Fibroblast of lung (primary cell): ENCODE results near the gene IL3. TPM values are rescaled to one million over a fixed set of nuclear protein-coding genes. Genes with fewer than 3 reads are reported as not detected.

Experiments used
- DNase-seq, 2 donors: peaks; one replicate each; pipeline versions ENCODE4 v3.0.0 to v3.0.0-alpha.2; 2010; ENCODE audit warnings: low read depth in 2 of 2
- H2AFZ ChIP-seq: 2 replicates; pipeline ENCODE4 v1.5.1; 2012; ENCODE audit warnings: low read length, control low read depth, inconsistent platforms
- H3K27ac ChIP-seq: 2 replicates; pipeline ENCODE4 v1.5.1; 2011; ENCODE audit warnings: low read length, control low read depth; ENCODE audit not compliant: insufficient read depth
- H3K27me3 ChIP-seq: 2 replicates; pipeline ENCODE4 v1.5.1; 2011; ENCODE audit warnings: mild to moderate bottlenecking, low read length; ENCODE audit not compliant: control insufficient read depth, insufficient read depth
- H3K36me3 ChIP-seq: 2 replicates; pipeline ENCODE4 v1.5.1; 2011; ENCODE audit warnings: low read length; ENCODE audit not compliant: control insufficient read depth, insufficient read depth
- H3K4me1 ChIP-seq: 2 replicates; pipeline ENCODE4 v1.5.1; 2011; ENCODE audit warnings: low read length; ENCODE audit not compliant: control insufficient read depth, insufficient read depth; ENCODE audit errors: extremely low read depth
- H3K4me2 ChIP-seq: 2 replicates; pipeline ENCODE4 v1.5.1; 2011; ENCODE audit warnings: low read length, control low read depth; ENCODE audit not compliant: insufficient read depth; ENCODE audit errors: extremely low read depth
- H3K4me3 ChIP-seq, 4 experiments: fragments of 200-600 bp in 1 of 4; sonication (generic) in 1 of 4; replicated peaks in 1 of 4; 2 replicates each; pipeline ENCODE4 v1.5.1; 2011 to 2016; ENCODE audit warnings: low read length in 4 of 4, low read depth in 3 of 4, mild to moderate bottlenecking in 3 of 4, control low read depth in 2 of 4, inconsistent platforms in 1 of 4, mixed read lengths in 1 of 4; ENCODE audit not compliant: insufficient read depth in 1 of 4; ENCODE audit errors: control extremely low read depth in 1 of 4
- H3K79me2 ChIP-seq: 2 replicates; pipeline ENCODE4 v1.5.1; 2012; ENCODE audit warnings: mild to moderate bottlenecking, low read length, inconsistent platforms; ENCODE audit not compliant: control insufficient read depth, insufficient read depth
- H3K9ac ChIP-seq: 2 replicates; pipeline ENCODE4 v1.5.1; 2011; ENCODE audit warnings: mild to moderate bottlenecking, low read length, control low read depth; ENCODE audit not compliant: insufficient read depth
- H3K9me3 ChIP-seq: 2 replicates; pipeline ENCODE4 v1.5.1; 2012; ENCODE audit warnings: low read depth, low read length; ENCODE audit not compliant: control insufficient read depth, insufficient read depth
- H4K20me1 ChIP-seq: 2 replicates; pipeline ENCODE4 v1.5.1; 2011; ENCODE audit warnings: low read length; ENCODE audit not compliant: control insufficient read depth, insufficient read depth; ENCODE audit errors: extremely low read depth
- EZH2 ChIP-seq: IDR thresholded peaks from 2 replicates; pipeline ENCODE4 v1.5.1; 2012; ENCODE audit warnings: low read length, control low read depth, mild to moderate bottlenecking; ENCODE audit errors: missing control alignments
- polyA plus RNA-seq, 2 donors: library from polyadenylated mRNA; depleted of rRNA in 1 of 2; stranded (reverse) in 1 of 2; unstranded in 1 of 2; fragments of >200 nt; gene quantifications; 2 replicates each; pipeline ENCODE4 v1.2.1, GENCODE V29; 2011 to 2012; ENCODE audit warnings: missing spikeins in 1 of 2
- total RNA-seq: library from RNA; depleted of rRNA; stranded (reverse); fragments of >200 nt; gene quantifications from 2 replicates; pipeline ENCODE4 v1.2.1, GENCODE V29; 2014
- TF ChIP-seq, protein P1 (sequence below), 2 donors: IDR thresholded peaks in 1 of 2; conservative IDR thresholded peaks in 1 of 2; 1 replicate in 1 of 2; 2 replicates in 1 of 2; pipeline ENCODE4 v1.5.1; 2011 to 2012; ENCODE audit warnings: low read length in 2 of 2, control low read depth in 1 of 2, inconsistent platforms in 1 of 2, low read depth in 1 of 2, mild to moderate bottlenecking in 1 of 2

The IL3 gene
- total and polyA plus RNA-seq, 2 donors (not counting 1 experiment from before 2014, with no cell fraction given) = not detected

GRCh38 chr5:132059696-132060500 is 557 bp upstream of the IL3 start:
- no peak for TF ChIP-seq EZH2
- TF ChIP-seq, protein P1, sequence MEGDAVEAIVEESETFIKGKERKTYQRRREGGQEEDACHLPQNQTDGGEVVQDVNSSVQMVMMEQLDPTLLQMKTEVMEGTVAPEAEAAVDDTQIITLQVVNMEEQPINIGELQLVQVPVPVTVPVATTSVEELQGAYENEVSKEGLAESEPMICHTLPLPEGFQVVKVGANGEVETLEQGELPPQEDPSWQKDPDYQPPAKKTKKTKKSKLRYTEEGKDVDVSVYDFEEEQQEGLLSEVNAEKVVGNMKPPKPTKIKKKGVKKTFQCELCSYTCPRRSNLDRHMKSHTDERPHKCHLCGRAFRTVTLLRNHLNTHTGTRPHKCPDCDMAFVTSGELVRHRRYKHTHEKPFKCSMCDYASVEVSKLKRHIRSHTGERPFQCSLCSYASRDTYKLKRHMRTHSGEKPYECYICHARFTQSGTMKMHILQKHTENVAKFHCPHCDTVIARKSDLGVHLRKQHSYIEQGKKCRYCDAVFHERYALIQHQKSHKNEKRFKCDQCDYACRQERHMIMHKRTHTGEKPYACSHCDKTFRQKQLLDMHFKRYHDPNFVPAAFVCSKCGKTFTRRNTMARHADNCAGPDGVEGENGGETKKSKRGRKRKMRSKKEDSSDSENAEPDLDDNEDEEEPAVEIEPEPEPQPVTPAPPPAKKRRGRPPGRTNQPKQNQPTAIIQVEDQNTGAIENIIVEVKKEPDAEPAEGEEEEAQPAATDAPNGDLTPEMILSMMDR (conservative IDR thresholded peaks at IDR 0.05 in 1 of 2, IDR thresholded peaks at IDR 0.05 in 1 of 2; ENCODE audit: low read depth in 1 of 2, low read length in 2 of 2) = no peak
- Histone ChIP-seq H3K27me3 (no peaks in the 10 kb centered on the region), H3K9me3 (no peaks in the 10 kb centered on the region), H3K9ac (no peak overlapping the region), H3K4me2 (no peak overlapping the region), H2AFZ (no peak overlapping the region), H3K36me3 (no peaks in the 10 kb centered on the region), H3K27ac (no peak overlapping the region), H4K20me1 (no peaks in the 10 kb centered on the region), H3K4me3 (no peak overlapping the region), H3K4me1 (peaks cover under 1% of the 10 kb centered on the region), H3K79me2 (no peaks in the 10 kb centered on the region)
- no peak for DNase-seq

- Histone ChIP-seq H3K4me3 (no peak overlapping the region), H3K27me3 (no peaks in the 10 kb centered on the region), H3K79me2 (no peaks in the 10 kb centered on the region), H3K4me2 (no peak overlapping the region), H3K36me3 (no peaks in the 10 kb centered on the region), H3K9me3 (no peaks in the 10 kb centered on the region), H4K20me1 (no peaks in the 10 kb centered on the region), H3K27ac (no peak overlapping the region), H2AFZ (no peak overlapping the region), H3K9ac (no peak overlapping the region), H3K4me1 (peaks cover 4% of the 10 kb centered on the region)
- TF ChIP-seq EZH2 = no peak
- TF ChIP-seq, protein P1 (conservative IDR thresholded peaks at IDR 0.05 in 1 of 2, IDR thresholded peaks at IDR 0.05 in 1 of 2; ENCODE audit: low read depth in 1 of 2, low read length in 2 of 2) = peak; percentile 93 to 96
- DNase-seq = peak; percentile 36 to 75
These were observed 2.8 kb downstream of the IL3 start for GRCh38 chr5:132063090-132063911.

GRCh38 chr5:132064140-132064539 is 3.7 kb downstream of the IL3 start:
- Histone ChIP-seq H3K27me3 (no peaks in the 10 kb centered on the region), H4K20me1 (no peaks in the 10 kb centered on the region), H3K4me2 (no peak overlapping the region), H3K36me3 (no peaks in the 10 kb centered on the region), H3K4me1 (peaks cover 4% of the 10 kb centered on the region), H3K79me2 (no peaks in the 10 kb centered on the region), H3K9me3 (no peaks in the 10 kb centered on the region), H3K9ac (no peak overlapping the region), H2AFZ (no peak overlapping the region), H3K27ac (no peak overlapping the region), H3K4me3 (no peak overlapping the region)
- no peak for TF ChIP-seq EZH2
- TF ChIP-seq, protein P1 (conservative IDR thresholded peaks at IDR 0.05 in 1 of 2, IDR thresholded peaks at IDR 0.05 in 1 of 2; ENCODE audit: low read depth in 1 of 2, low read length in 2 of 2) = no peak
- DNase-seq = no peak
